K562 (cell line): ENCODE results near the gene CDKN2C. TPM values are rescaled to one million over a fixed set of nuclear protein-coding genes. Genes with fewer than 3 reads are reported as not detected.
A peak's percentile ranks its signal among the peaks of the same experiment; 100 is the strongest.

ENCODE experiments used
- ATF7 ChIP-seq: fragments of 450-650 bp; IDR thresholded peaks from 2 replicates; pipeline ENCODE4 v1.7.1; 2014; ENCODE audit warnings: mild to moderate bottlenecking, moderate library complexity
- BRF1 ChIP-seq: IDR thresholded peaks from 3 replicates; pipeline ENCODE4 v1.6.1; 2011; ENCODE audit warnings: borderline replicate concordance, mild to moderate bottlenecking; ENCODE audit not compliant: insufficient read length; ENCODE audit errors: extremely low read depth
- CBFA2T3 ChIP-seq: fragments of 450-650 bp; IDR thresholded peaks from 2 replicates; pipeline ENCODE4 v1.6.1; 2017
- DIDO1 ChIP-seq: fragments of 450-650 bp; IDR thresholded peaks from 2 replicates; pipeline ENCODE4 v1.6.1; 2016; ENCODE audit warnings: low read depth, missing biosample characterization, missing genetic modification characterization
- DMBX1 ChIP-seq: fragments of 250-450 bp; sonication (Bioruptor Pico); IDR thresholded peaks from 2 replicates; pipeline ENCODE4 v1.8.0; 2022; ENCODE audit warnings: inconsistent platforms, mild to moderate bottlenecking, moderate library complexity, borderline replicate concordance
- EGR1 ChIP-seq: fragments of 450-650 bp; conservative IDR thresholded peaks from 2 replicates; pipeline ENCODE4 v1.6.1; 2017; ENCODE audit warnings: mild to moderate bottlenecking
- ELF2 ChIP-seq: fragments of 250-450 bp; sonication (Bioruptor Pico); IDR thresholded peaks from 2 replicates; pipeline ENCODE4 v1.5.0; 2021; ENCODE audit warnings: mild to moderate bottlenecking
- EP300 ChIP-seq: IDR thresholded peaks from 2 replicates; pipeline ENCODE4 v1.6.1; 2012; ENCODE audit warnings: low read length, improper control_type of control experiment
- FOXA3 ChIP-seq, 2 experiments: fragments of 450-650 bp in 1 of 2; sonication (generic) in 1 of 2; formaldehyde crosslinking; IDR thresholded peaks in 1 of 2; conservative IDR thresholded peaks in 1 of 2; 2 replicates each; pipeline versions ENCODE4 v1.4.0 to v1.8.0; 2020 to 2022; ENCODE audit warnings: mild to moderate bottlenecking in 2 of 2, missing genetic modification reagents in 1 of 2
- IRF2 ChIP-seq: sonication (generic); formaldehyde crosslinking; IDR thresholded peaks from 2 replicates; pipeline ENCODE4 v1.8.1; 2022; ENCODE audit warnings: mild to moderate bottlenecking, missing genetic modification reagents
- KDM5B ChIP-seq: fragments of 200-600 bp; sonication (generic); IDR thresholded peaks from 2 replicates; pipeline ENCODE4 v1.6.1; 2012; ENCODE audit warnings: low read depth, mild to moderate bottlenecking, moderate library complexity, low read length, control low read depth, inconsistent platforms; ENCODE audit not compliant: insufficient replicate concordance
- NCOA4 ChIP-seq: fragments of 450-650 bp; IDR thresholded peaks from 2 replicates; pipeline ENCODE4 v1.6.1; 2018; ENCODE audit warnings: mild to moderate bottlenecking; ENCODE audit not compliant: partially characterized antibody
- NEUROD1 ChIP-seq: fragments of 150-350 bp; IDR thresholded peaks from 2 replicates; pipeline ENCODE4 v1.6.1; 2014; ENCODE audit warnings: borderline replicate concordance, low read length, low read depth; ENCODE audit not compliant: partially characterized antibody
- PHF20 ChIP-seq: fragments of 450-650 bp; IDR thresholded peaks from 2 replicates; pipeline ENCODE4 v1.6.1; 2018; ENCODE audit not compliant: partially characterized antibody
- PRPF4 ChIP-seq: fragments of 200-400 bp; formaldehyde crosslinking; IDR thresholded peaks from one replicate; pipeline ENCODE4 v1.6.1; 2017; ENCODE audit warnings: low read length, low read depth, mild to moderate bottlenecking; ENCODE audit not compliant: insufficient read depth, poor library complexity, severe bottlenecking
- RNF2 ChIP-seq: sonication (generic); IDR thresholded peaks from 2 replicates; pipeline ENCODE4 v1.6.1; 2016
- SOX6 ChIP-seq: fragments of 450-650 bp; IDR thresholded peaks from 2 replicates; pipeline ENCODE4 v1.6.1; 2014; ENCODE audit warnings: mild to moderate bottlenecking
- U2AF2 ChIP-seq: fragments of 200-400 bp; formaldehyde crosslinking; optimal IDR thresholded peaks from 2 replicates; pipeline ENCODE3; 2017; ENCODE audit warnings: low read depth, mild to moderate bottlenecking, low read length
- ZBTB26 ChIP-seq: fragments of 450-650 bp; formaldehyde crosslinking; IDR thresholded peaks from 2 replicates; pipeline ENCODE4 v1.4.0; 2022; ENCODE audit warnings: missing genetic modification characterization
- ZNF239 ChIP-seq: fragments of 250-450 bp; sonication (Bioruptor Pico); IDR thresholded peaks from 2 replicates; pipeline ENCODE4 v1.4.0; 2020; ENCODE audit warnings: mild to moderate bottlenecking
- ZNF766 ChIP-seq: fragments of 200-800 bp; sonication (Bioruptor generic); conservative IDR thresholded peaks from 2 replicates; pipeline ENCODE4 v1.6.1; 2016; ENCODE audit warnings: missing genetic modification characterization, missing compliant biosample characterization
- polyA plus RNA-seq, 8 experiments: library from polyadenylated mRNA; depleted of rRNA in 4 of 8; stranded (reverse) in 5 of 8; unstranded in 3 of 8; fragments of >200 nt; fragmentation: Nextera tagmentation in 2 of 8; fragmentation: Illumina TruSeq in 1 of 8; extraction: Ambion mirVana in 2 of 8; extraction: Trizol in 1 of 8; gene quantifications; 2 replicates each; pipeline versions ENCODE4 v1.2.1 to v1.2.3, GENCODE V29; 2011 to 2014; ENCODE audit warnings: inconsistent platforms in 1 of 8, missing spikeins in 1 of 8
- total RNA-seq, 7 experiments: library from RNA; depleted of rRNA in 6 of 7; stranded (reverse); fragments of >200 nt in 6 of 7; fragmentation: Illumina TruSeq in 2 of 7; extraction: Trizol in 2 of 7; gene quantifications; 2 replicates each; pipeline versions ENCODE4 v1.2.1 to v1.2.3, GENCODE V29; 2011 to 2021; ENCODE audit warnings: low replicate concordance in 1 of 7
- TF ChIP-seq, protein P1 (sequence below): fragments of 450-650 bp; IDR thresholded peaks from 2 replicates; pipeline ENCODE4 v1.6.1; 2018; ENCODE audit warnings: mild to moderate bottlenecking, low read depth; ENCODE audit not compliant: partially characterized antibody
- TF ChIP-seq, protein P2 (sequence below): fragments of 250-450 bp; sonication (Bioruptor Pico); IDR thresholded peaks from 2 replicates; pipeline ENCODE4 v1.8.0; 2022; ENCODE audit warnings: inconsistent platforms
- TF ChIP-seq, protein P3 (sequence below): sonication (generic); formaldehyde crosslinking; IDR thresholded peaks from 2 replicates; pipeline ENCODE4 v1.8.0; 2023; ENCODE audit warnings: mild to moderate bottlenecking, missing genetic modification reagents

CDKN2C gene
- total and polyA plus RNA-seq, 9 of the 15 experiments (the other 6 are each of a cell fraction or from before 2014, with no cell fraction given), result 11.9 to 74.3 (median 45.9) TPM

GRCh38 chr1:50959303-50959912 lies 10.6 kb upstream of the CDKN2C start (continued):
- TF ChIP-seq KDM5B, result no peak
- TF ChIP-seq DIDO1 (tag), result 0 out of 2 replicates have a peak, but pooled peaks have one; percentile 58
- TF ChIP-seq, protein P1, sequence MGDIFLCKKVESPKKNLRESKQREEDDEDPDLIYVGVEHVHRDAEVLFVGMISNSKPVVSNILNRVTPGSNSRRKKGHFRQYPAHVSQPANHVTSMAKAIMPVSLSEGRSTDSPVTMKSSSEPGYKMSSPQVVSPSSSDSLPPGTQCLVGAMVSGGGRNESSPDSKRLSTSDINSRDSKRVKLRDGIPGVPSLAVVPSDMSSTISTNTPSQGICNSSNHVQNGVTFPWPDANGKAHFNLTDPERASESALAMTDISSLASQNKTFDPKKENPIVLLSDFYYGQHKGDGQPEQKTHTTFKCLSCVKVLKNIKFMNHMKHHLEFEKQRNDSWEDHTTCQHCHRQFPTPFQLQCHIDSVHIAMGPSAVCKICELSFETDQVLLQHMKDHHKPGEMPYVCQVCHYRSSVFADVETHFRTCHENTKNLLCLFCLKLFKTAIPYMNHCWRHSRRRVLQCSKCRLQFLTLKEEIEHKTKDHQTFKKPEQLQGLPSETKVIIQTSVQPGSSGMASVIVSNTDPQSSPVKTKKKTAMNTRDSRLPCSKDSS, result no peak
- TF ChIP-seq EGR1, result no peak
- TF ChIP-seq EP300, result no peak
- TF ChIP-seq, protein P2, sequence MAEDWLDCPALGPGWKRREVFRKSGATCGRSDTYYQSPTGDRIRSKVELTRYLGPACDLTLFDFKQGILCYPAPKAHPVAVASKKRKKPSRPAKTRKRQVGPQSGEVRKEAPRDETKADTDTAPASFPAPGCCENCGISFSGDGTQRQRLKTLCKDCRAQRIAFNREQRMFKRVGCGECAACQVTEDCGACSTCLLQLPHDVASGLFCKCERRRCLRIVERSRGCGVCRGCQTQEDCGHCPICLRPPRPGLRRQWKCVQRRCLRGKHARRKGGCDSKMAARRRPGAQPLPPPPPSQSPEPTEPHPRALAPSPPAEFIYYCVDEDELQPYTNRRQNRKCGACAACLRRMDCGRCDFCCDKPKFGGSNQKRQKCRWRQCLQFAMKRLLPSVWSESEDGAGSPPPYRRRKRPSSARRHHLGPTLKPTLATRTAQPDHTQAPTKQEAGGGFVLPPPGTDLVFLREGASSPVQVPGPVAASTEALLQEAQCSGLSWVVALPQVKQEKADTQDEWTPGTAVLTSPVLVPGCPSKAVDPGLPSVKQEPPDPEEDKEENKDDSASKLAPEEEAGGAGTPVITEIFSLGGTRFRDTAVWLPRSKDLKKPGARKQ (CRISPR knock-in tag), result no peak
- TF ChIP-seq RNF2, result peak; percentile 18; the same call in 1 of the 2 replicates
- no peak for TF ChIP-seq PRPF4
- TF ChIP-seq, protein P3, sequence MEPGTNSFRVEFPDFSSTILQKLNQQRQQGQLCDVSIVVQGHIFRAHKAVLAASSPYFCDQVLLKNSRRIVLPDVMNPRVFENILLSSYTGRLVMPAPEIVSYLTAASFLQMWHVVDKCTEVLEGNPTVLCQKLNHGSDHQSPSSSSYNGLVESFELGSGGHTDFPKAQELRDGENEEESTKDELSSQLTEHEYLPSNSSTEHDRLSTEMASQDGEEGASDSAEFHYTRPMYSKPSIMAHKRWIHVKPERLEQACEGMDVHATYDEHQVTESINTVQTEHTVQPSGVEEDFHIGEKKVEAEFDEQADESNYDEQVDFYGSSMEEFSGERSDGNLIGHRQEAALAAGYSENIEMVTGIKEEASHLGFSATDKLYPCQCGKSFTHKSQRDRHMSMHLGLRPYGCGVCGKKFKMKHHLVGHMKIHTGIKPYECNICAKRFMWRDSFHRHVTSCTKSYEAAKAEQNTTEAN (CRISPR knock-in tag), result no peak
- no peak for TF ChIP-seq FOXA3 (CRISPR knock-in tag; conservative IDR thresholded peaks at IDR 0.05 in 1 of 2, IDR thresholded peaks at IDR 0.05 in 1 of 2)
- TF ChIP-seq ELF2, result no peak
- TF ChIP-seq CBFA2T3, result no peak
- no peak for TF ChIP-seq U2AF2
- no peak for TF ChIP-seq PHF20
- no peak for TF ChIP-seq BRF1
- TF ChIP-seq NEUROD1, result no peak
- TF ChIP-seq ZBTB26, result 0 out of 2 replicates have a peak, but pooled peaks have one; percentile 43
- no peak for TF ChIP-seq DMBX1
- no peak for TF ChIP-seq IRF2 (CRISPR knock-in tag)
- TF ChIP-seq ATF7, result no peak
- peak; percentile 83 for TF ChIP-seq NCOA4
- TF ChIP-seq ZNF239, result no peak
- TF ChIP-seq ZNF766, result no peak
- TF ChIP-seq SOX6, result no peak
